ENCODE data around the gene PCDHGA1.

- TF ChIP-seq ZNF449 (CRISPR knock-in tag; IDR thresholded peaks at IDR 0.05) (no peak), POLR2A (conservative IDR thresholded peaks at IDR 0.05) (no peak), TAF1 (IDR thresholded peaks at IDR 0.05; ENCODE audit: control insufficient read depth, extremely low read depth, insufficient read depth, low read length, severe bottlenecking) (no peak), CTCF (IDR thresholded peaks at IDR 0.05 in 2 of 3, conservative IDR thresholded peaks at IDR 0.05 in 1 of 3; ENCODE audit: insufficient read depth in 2 of 3, low read depth in 1 of 3, low read length in 3 of 3) (no peak), MAX (CRISPR knock-in tag; IDR thresholded peaks at IDR 0.05) (no peak), GTF2F1 (IDR thresholded peaks at IDR 0.05; ENCODE audit: low read depth, low read length) (no peak), JUN (IDR thresholded peaks at IDR 0.05; ENCODE audit: borderline replicate concordance, low read depth, low read length) (no peak), JUN (CRISPR knock-in tag; IDR thresholded peaks at IDR 0.05; ENCODE audit: borderline replicate concordance) (no peak), HNRNPL (IDR thresholded peaks at IDR 0.05; ENCODE audit: low read depth, low read length) (no peak), FOXM1 (IDR thresholded peaks at IDR 0.05; ENCODE audit: low read depth) (no peak), FOXM1 (CRISPR knock-in tag; IDR thresholded peaks at IDR 0.05; ENCODE audit: low read depth) (no peak), ZFP30 (CRISPR knock-in tag; IDR thresholded peaks at IDR 0.05; ENCODE audit: borderline replicate concordance) (no peak), ZBTB26 (CRISPR knock-in tag; IDR thresholded peaks at IDR 0.05) (no peak), ETS2 (tag; IDR thresholded peaks at IDR 0.05; ENCODE audit: borderline replicate concordance, poor library complexity, severe bottlenecking) (no peak)
Observed at GRCh38 chr5:141388661-141389060, 58.3 kb downstream of the PCDHGA1 start.

All from K562 (cell line).